CD4-positive, alpha-beta T cell treated with Interferon alpha-2 for 1 hour (primary cell): ENCODE measurements around the gene RABAC1.
"Not testable (repeated sequence)": the region's sequence is repeated elsewhere in the genome, so short reads cannot be mapped to it uniquely, and the experiment has no call there.

ENCODE experiments used
- DNase-seq, 2 donors: peaks; one replicate each; pipeline ENCODE4 v3.0.0-alpha.2; 2020 to 2022

RABAC1 gene

DNA sequence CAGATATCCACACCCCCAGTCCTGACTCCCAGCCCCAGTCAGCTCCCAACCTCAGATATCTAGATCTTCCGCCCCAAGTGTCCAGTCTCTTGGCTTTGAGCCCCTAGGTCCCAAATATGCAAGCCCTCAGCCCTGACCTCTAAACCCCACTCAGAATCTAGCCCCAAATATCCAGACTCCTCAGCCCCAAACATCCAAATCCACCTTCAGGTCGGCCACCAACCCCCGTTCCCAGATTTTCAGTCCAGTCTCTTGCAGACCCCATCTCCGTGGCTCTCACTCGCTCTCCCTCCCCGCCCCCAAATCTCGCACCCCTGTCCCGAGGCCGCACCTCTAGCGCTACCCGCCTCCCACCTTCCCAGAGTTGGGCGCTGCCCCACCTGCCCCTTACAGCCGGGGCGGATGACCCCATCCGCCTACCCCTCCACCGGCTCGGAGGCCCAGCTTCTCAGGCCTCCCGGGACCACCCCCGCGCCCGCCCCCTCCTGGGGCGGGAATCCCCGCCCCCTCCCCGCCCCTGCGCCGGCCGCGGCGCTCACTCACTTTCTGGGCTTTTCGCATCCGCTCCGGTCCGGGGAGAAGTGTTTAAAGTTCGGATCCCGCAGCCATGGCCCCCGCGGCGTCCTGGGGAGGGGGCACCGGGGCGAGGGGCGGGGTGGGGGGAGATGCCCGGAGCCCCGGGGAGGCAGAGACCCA, 31.5 kb downstream of the RABAC1 start:
- peak in 1 of 2 donors; percentile 51 for DNase-seq

DNA sequence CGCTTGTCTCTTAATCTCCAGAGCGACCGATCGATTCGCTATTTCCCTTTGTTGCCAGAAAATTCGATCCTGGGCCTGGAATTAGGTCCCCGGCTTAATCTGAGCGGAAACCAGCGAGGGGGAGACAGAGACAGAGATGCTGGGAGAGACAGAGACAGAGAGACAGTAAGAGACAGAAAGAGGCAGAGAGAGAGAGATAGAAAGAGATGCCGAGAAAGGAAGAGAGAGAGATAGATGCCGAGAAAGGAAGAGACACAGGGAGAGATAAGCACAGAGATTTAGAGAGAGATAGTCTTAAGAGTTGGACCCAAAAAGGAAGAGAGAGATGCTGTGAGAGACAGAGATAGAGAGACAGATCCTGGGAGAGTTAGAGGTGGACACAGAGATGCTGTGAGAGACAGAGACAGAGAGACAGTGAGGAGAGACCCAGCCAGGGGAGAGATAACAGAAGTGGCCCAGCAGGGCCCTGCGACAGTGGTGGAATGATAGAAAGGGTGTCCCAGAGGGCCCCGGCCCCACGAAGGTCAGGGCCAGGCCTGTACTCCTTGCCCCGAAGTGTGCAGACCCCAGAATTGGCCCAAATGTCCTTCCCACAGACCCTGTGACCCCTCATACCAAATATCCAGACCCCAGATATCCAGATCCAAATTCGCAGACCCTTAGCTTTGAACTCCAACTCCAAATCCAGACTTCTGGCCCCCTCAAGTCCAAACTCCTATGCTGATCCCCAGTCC, 32.2 kb downstream of the RABAC1 start:
- DNase-seq = no peak

DNA sequence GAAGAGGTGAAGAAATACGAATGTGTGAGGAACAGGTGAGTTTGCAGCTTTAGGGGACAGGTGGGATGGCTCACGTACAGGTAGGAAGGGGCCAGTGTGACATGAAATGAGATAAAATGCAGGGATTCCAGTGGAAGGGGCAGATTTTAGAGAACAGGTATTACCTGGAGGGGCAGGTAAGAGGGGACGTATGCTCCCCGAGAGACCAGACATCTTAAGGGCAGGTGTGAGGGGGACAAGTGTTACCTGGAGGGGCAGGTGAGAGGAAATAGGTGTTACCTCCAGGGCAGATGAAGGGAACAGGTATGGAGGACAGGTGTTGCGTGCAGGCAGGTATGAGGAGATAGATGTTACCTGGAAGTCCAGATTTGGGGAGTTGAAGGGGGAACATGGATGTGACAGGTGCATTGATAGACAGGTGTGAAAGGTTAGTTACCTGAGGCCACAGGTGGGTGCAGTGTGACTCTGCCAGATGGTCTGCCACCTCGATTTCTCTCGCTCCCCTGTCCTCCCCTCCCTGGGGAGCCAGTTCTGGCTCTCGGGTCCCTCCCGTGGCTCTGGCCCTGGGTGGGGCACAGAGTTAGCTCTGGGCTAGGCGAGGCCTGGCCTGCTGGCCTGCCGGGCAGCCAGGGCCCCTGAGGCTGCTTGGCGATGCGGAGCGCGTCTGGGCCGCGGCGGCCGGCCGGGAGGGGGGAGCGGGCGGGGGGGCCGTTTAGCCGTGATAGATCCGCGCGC, 32.9 kb downstream of the RABAC1 start:
- DNase-seq = no peak

DNA sequence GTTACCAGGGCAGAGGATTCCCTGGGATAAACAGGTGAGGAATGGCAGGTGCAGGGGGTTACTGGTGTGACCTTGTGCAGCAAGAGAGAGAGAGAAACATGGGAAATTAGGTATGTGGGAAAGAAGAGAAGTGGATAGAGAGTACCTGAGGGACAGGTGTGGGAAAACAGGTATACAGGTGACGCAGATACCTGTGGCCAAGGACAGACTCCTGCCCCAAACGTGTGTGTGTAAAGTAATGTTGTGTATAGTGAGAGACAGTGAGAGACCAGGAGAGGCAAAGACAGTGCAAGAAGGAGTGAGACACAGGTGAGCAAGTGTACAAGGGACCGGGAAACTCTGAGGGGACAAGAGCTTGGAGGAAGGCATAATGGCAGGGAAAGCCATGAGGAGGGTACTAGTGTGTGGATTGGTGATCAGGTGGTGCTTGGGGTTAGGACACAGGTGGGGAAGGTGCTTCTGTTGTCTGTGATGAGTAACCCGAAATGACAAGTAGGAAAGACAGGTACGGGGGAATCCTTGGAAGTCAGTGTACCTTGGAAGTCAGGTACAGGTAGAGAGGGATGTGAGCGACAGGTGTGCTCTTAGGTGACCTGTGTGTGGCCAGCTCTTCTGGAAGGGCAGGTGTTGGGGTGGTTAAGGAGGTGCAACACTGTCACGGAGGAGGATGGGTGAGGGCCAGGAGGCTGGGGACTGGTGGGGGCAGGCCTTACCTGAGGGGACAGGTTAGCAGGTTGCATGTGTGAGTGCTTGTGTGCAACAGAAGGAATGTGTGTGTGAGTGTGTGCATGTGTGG, 33.7 kb downstream of the RABAC1 start:
- no peak for DNase-seq

DNA sequence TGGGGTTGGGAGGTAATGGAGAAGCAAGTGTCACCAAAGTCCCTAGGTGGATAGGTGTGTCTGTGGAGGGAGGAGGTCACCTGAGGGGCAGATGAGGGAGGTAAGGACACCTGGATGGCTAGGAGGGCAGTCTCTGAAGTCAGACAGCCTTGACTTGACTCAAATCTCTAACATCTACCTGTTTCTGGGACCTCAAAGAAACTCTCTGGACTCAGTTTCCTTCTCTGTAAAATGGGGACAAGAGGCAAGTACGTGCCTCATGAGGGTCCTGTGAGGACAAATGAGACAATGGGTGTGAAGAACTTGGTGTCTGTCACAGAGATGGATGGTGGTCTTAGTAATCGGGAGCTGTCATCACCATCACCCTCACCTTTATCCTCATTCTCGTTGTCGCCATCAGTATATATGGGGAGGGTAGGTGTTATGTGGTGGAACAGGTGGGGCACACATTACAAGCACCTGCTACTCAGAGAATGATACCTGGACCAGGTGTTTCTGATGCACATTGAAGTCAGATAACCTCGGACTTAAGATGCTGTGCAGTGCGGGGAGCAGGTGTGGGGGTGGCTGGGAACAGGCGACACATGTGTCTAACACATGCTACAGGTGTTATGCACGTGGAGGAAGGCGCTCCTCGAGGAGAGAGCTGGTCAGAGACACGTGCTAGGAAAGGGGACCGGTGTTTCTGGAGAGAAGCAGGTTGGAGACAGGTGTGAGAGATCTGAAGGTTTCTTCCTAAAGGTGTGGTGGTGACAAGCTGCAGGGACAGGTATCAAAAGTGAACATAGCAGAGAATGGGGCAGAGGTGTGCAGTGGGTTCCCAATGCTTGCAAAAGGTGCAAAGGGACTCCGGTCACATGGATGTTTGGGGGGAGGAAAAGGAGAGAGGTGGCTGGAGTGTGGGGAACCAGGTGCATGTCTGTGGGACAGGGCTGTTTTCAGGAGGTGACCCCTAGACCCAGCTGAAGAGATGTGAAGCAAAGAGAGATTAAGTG, 34.7 kb downstream of the RABAC1 start:
- no peak for DNase-seq

DNA sequence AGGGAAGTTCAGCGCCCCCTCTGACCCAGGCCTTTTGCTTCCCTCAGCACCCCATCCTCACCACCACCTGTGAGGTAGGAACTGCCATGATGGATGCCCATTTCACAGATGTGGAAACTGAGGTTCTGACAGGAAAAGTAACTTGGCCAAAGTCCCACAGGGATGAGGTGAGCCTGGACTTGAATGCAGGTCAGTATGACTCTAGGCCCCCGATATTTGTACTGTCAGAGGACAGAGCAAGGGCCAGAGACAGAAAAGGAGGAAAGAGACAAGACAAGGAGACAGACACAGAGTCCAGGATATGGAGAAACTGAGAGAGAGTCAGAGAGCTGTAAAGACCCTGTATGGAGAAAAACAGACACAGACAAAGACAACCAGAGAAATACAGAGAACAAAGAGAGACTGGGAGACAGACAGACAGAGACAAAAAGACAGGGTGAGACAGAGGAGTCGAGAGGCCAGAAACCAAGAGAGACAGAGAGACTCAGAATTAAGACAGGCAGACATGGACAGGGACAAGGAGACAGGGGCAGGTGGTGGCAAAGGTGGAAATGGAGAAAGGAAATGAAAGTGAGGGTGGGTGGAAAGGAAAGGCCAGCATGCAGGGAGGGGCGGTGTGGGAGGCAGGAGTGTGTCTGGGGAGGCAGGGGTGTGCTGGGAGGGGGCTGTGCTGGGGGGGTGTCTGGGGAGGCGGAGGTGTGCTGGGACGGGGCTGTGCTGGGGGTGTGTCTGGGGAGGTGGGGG, 35.9 kb downstream of the RABAC1 start:
- DNase-seq = no peak

DNA sequence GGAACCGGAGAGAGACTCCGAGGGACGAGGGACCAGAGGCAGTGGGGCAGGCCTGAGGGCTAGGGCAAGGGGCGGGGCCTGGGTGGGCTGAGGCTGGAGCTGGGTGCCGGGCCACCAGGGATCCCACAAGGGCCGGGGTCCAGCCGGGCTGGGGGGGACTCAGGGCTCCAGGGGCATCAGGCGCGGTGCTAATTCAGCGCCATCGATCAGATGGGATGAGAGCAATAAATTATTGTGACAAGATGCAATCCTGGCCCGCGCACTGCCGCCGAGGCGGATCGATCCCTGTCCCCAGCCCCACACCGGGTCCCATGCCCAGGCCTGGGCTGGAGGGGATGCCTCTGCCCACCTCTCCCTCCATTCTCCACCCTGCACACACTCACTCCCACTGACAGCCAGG, 36.5 kb downstream of the RABAC1 start:
- no peak for DNase-seq

DNA sequence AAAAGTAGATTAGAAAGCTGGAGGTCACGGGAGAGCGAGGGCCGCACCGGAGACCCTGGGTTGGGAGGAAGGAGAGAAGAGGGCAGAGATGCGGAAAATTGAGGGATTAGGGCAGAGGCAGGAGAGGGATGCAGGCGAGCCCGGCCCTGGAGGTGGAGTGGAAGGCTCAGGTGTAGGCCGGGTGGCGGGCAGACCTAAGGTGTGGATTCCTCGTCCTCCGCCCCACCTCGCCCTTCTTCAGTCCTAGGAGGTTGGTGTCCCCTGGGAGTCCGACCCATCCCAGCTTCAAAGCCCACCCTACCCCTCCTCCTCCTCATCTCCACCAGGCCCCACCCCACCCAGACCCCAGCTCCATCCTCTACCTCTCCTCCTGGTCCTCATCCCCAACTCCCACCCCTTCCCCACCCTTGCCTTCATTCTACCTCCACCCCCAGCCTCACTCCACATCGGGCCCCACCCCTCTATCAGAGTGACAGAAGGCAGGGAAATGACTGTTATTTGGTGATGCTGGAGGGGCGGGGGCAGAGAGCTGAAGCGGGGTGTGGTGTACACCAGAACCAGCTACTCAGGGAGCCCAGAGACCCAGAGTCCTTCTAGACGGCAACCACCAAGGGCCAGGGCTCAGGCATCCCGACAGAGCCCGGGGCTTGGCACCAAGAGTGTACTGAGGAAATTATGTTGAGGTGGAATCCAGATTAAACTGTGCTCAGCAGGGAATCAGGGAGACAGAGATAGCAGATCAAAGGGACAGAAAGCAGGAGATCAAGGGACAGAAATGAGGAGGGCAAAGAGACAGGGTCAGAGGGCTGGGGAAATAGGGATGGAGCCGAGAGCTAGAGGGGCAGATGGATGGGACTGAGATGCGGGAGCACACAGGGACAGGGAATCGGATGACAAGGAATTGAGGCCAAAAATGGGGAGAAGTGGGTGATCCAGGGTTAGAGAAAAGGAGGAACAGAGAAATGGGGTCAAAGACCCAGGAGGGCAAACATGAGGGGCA, 37.2 kb downstream of the RABAC1 start:
- DNase-seq = no peak

DNA sequence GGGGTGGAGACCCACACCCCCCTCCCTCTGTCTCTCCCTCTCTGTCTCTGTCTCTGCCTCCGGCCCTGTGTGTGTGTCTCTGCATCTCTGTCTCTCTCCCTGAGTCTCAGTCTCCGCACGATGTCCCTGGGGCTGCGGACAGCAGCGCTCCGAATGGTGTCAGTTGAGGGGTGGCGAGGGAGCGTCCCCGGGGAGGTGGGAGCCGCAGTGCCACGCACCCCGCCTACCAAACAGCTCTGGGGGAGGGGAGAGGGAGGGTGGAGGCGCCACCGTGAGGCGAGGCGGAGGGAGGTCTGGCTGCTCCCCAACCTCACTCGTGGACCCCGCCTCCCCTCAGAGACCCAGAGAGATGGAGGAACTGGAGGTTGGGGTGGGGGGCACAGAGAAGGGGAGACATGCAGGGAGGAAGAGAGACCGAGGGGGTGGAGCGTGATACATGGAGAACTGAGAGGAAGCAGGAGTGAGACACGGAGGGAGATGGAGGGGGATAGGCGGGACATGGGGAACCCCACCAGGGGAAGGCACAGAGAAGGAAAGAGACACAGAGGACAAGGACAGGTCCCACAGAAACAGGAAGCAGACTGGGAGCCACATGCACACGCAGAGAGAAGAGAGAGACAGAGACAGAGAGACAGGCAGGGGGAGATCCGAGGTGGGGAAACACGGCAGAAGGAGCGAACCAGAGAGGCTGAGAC, 38.1 kb downstream of the RABAC1 start:
- DNase-seq = no peak

DNA sequence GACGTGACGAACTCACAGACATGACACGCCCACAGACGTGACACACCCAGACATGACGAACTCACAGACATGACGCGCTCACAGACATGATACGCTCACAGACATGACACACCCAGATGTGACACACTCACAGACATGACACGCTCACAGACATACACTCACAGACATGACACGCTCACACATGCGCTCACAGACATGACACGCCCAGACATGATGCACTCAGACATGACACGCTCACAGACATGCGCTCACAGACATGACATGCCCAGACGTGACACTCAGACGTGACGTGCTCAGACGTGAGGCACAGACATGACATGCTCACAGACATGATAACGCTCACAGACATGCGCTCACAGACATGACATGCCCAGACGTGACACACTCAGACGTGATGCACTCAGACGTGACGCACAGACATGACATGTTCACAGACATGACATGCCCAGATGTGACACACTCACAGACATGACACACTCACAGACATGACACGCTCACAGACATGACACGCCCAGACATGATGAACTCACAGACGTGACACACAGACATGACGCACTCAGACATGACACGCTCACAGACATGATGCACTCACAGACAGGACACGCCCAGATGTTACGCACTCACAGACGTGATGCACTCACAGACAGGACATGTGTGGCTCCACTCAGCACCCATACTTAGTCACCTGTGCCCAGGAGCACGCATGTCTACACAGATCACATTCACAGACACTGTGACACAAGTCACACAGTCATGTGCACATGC, 39.0 kb downstream of the RABAC1 start:
- no peak for DNase-seq

DNA sequence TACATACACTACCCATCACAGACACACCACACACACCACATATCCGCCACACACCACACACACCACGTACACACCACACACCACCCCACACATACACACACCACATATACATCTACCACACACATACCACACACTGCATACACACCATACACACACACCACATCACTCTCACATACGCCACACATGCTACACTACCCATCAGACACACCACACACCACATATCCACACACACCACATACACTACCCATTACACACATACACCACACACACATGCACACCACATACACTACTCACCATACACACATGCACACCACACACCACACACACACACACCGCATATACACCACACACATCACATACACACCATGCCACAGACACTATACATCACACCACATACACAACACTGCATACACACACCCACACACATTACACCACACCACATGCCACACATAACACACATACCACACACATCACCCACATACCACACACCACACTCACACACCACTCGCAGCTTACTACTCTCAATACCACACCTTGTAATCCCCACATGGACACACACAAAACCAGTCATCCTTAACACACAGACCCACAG, 40.4 kb downstream of the RABAC1 start:
- no peak for DNase-seq

DNA sequence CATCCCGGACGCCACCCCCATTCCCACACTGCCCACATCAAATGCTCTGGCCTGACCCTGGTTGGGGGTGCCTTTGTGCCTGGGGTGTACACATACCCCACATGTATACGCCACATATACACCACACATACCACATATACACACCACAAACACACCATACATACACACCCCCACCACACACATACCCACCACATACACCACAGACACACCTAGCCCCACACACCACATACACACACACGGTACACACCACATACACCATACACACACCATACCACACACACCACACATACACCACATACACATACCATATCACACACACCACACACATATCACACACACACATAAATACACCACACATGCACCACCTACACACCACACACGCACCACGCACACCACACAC, 41.0 kb downstream of the RABAC1 start:
- DNase-seq = no peak

DNA sequence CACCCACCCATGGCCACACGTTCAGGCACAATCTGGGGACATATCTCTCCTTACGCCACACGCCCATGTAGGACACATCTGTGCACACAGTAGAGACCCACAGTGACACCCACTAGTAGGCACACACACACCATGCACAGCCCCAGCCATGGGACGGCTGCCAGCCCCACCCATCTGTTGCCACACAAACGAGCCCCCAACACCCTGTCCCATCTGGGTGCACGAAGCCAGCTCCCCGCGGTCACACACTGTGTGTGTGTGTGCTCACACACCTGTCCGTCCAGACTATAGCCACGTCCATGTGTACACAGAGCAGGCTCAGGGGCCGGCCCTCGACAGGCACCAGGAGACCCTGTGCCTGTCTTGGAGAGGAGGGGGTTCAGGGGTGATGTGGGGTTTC, 41.4 kb downstream of the RABAC1 start:
- no peak for DNase-seq

DNA sequence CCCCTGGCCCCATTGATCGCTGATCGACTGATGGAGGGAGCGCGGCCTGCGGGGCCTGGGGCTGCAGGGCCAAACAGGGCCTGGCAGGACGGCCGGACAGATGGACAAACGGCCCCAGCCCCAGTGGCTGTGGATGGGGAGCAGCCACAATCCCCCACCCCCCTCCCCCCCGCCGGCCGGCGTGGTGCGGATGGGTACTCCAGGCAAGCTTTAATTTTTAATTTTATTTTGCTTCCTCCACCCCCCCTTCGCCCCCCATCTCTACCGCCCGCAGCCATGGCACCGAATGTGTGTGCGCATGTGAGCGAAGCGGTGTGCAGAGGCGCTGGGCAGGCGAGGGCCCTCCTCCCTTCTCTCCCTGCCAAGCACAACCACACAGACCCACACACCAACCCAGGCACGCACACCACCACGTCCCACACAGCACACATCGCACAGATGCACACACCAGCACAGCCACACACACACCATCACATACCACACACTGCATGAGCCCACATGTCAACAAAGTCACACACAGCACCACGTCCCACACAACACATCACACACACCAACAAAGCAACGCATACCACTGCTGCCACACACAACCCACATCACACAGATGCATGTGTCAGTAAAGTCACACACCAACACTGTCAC, 43.2 kb downstream of the RABAC1 start:
- DNase-seq = no peak

DNA sequence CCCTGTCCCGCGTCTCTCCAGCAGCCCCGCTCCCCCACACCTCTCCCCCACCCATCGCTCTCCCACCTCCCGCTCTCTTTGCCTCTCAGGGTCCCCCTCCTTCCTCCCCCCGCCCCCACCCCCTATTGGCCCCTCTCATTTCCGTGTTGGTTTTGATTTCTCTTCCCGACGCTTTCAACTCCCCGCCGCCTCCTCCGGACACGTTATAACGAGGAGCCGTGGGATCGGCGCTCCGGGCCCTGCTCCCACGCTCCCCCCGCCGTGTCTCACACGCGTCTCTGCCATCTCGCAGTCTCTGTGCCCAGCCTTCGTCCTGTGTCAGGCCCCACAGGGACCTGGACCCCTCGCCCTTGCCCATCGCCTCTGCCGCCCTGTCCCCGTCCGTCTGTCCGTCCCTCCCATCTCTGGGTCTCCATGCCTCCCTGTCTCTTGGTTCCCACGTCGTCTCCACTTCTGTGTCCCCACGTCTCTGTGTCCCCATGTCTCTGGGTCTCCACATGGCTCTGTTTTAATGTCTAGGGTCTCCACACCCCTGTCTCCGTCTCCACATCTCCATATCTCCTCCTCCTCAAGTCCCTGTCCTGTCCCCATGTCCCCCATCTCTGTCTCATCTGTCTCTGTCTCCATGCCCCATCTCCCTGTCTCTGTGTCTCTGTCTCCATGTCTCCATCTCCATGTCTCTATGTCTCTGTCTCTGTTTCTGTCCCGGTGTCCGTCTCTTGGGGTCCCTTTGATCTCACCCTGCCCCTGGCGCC, 43.9 kb downstream of the RABAC1 start:
- no peak for DNase-seq

DNA sequence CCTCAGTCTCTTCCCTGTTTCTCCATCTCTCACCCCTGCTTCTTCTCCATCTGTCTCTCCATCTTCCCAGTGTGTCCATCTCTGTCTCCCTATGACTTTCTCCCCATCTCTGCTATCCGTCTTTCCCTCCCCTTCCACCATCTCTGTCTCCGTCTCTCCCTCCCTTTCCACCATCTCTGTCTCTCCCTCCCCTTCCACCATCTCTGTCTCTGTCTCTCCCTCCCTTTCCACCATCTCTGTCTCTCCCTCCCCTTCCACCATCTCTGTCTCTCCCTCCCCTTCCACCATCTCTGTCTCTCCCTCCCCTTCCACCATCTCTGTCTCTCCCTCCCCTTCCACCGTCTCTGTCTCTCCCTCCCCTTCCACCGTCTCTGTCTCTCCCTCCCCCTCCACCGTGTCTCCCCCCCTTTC, 44.7 kb downstream of the RABAC1 start:
- DNase-seq = not testable (repeated sequence)
